Epithelial cell of proximal tubule (primary cell): ENCODE data around the gene STK26. TPM values are rescaled to one million over a fixed set of nuclear protein-coding genes. Genes with fewer than 3 reads are reported as not detected.

Experiments
- DNase-seq: peaks from one replicate; pipeline ENCODE4 v3.0.0-alpha.2; 2011; ENCODE audit warnings: low read depth
- H3K4me3 ChIP-seq: 2 replicates; pipeline ENCODE4 v1.5.1; 2011; ENCODE audit warnings: low read depth, mild to moderate bottlenecking, low read length
- total RNA-seq: library from RNA; depleted of rRNA; stranded (reverse); fragments of >200 nt; gene quantifications from 2 replicates; pipeline ENCODE4 v1.2.3, GENCODE V29; 2015
- TF ChIP-seq, protein P1 (sequence below): conservative IDR thresholded peaks from 2 replicates; pipeline ENCODE4 v1.5.1; 2012; ENCODE audit warnings: low read depth, mild to moderate bottlenecking, low read length

Gene STK26
- total RNA-seq, 1 donor from 2014 or later, result 23.7 TPM

DNA sequence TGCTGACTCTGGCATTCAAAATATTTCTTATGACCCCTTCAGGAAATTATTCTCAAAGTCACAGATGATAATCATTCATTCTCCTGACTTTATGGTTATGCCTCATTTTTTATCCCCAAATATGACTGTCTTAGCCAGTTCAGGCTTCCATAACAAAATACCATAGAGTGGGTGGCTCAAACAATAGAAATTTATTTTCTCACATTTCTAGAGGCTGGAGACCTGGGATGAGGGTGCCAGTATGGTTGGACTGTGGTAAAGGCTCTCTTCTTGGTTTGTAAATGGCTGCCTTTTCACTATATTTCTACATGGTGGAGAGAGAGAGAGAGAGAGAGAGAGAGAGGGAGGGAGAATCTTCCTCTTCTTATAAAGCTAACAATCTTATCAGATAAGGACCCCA lies 84.2 kb downstream of the STK26 start:
- TF ChIP-seq, protein P1, sequence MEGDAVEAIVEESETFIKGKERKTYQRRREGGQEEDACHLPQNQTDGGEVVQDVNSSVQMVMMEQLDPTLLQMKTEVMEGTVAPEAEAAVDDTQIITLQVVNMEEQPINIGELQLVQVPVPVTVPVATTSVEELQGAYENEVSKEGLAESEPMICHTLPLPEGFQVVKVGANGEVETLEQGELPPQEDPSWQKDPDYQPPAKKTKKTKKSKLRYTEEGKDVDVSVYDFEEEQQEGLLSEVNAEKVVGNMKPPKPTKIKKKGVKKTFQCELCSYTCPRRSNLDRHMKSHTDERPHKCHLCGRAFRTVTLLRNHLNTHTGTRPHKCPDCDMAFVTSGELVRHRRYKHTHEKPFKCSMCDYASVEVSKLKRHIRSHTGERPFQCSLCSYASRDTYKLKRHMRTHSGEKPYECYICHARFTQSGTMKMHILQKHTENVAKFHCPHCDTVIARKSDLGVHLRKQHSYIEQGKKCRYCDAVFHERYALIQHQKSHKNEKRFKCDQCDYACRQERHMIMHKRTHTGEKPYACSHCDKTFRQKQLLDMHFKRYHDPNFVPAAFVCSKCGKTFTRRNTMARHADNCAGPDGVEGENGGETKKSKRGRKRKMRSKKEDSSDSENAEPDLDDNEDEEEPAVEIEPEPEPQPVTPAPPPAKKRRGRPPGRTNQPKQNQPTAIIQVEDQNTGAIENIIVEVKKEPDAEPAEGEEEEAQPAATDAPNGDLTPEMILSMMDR, result no peak
- no peak overlapping the region for H3K4me3 ChIP-seq
- DNase-seq, result no peak

DNA sequence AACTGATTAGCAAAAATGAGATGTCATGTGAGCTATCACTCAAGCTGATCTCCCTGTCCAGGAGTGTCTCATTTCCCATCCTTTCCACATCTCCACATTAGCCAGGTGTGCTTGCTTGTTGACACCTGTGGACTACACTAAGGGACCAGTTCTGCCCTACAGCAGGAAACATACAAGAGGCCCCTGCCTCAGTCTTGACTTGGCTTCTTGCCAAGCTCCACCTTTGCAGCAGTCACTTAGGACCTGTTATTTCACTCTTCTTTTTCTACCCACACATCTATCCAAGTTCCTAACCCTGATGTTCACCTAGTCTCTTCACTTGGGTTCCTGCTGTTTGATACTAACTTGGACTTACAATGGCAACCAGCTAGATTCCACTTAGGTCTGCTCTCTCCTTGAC lies 91.5 kb downstream of the STK26 start:
- H3K4me3 ChIP-seq, result no peak overlapping the region
- no peak for DNase-seq
- TF ChIP-seq, protein P1, result no peak

DNA sequence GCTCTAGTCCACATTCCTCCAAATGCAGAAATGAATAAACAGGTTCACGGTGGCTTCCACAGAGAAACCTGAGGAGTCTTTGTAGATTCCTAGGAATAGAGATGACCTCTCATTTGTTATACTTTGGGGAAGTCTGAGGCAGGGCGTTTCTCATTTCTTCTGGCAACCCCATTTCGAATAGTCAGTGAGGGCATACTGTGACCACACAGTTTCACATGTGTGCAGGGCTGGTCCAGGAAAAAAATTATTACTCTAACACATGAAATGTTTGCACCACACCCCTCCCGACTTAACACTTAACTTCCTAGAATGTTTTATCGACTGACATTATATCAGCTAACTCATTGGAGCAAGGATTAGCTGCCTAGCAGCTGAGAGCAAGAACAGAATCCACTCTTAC lies 92.7 kb downstream of the STK26 start:
- DNase-seq, result no peak
- H3K4me3 ChIP-seq, result no peak overlapping the region
- TF ChIP-seq, protein P1, result no peak

DNA sequence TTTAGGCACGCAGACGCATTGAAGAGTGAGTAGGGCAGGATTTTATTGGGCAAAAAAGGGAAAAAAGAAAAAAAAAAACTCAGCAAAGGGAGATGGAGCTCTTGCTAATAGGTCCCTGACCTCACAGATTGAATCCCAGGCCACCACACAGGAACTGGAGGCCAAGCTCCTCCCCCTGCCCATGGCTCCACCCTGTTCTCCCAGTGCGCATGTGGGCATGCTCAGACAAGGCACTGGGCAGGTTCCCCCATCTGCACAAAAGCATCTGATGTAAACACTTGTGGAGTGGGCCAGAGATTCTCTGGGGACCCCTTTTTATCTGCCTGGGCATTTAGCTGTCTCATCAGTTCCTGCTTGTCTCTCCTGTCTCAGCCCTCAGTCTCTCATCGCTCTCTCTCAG lies 95.3 kb downstream of the STK26 start:
- no peak for DNase-seq
- no peak overlapping the region for H3K4me3 ChIP-seq
- TF ChIP-seq, protein P1, result no peak

DNA sequence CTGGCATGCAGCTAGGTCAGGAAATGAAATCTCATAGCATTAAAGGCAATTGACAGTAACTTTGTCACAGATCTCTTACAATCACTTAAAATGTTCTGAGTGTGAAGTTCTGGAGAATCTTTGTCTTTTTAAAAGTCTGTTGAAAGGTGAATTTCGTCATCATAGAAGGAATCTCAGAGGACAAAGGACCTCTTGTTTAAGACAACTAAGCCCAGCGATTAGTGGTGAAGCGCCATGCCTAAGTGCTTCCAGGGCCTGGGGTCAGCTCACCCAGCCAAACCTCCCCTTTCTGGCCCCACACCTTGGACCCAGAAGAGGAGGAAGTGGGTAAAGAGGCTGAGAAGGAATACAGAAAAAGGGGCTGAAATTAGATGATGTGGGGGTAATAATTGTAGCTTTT lies 96.2 kb downstream of the STK26 start:
- no peak for DNase-seq
- TF ChIP-seq, protein P1, result no peak

DNA sequence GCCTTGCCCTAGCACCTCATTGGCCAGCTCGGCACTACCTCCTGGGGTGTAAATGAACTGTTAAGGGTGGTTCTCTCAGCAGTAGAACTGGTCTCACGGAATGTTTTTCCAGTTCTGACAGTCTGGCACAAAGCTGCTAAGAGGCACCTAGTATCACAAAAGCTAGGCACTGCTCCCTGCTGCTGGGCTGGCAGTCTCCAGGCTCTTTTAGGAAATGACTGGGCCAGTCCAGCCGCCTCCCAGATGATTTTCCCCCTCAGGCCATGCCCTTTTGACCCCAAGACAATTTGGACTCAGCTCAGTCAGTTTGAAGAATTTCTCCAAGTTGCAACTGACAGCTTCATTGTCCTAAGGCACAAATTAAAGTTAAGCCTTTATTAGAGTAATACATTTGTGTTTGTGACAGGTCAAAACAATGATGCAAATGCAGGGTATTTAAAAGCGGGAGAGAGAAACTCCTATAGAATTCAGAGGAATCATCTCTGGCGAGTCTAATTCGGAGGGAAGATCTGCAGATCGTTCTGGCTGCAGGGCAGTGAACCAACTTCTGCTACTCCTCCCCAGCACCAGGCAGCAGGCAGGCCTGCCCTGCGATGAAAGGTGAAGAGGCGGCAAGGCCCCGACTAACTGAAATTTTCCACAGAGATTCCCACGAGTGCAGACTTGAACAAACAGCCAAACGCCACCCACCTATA lies 96.9 kb downstream of the STK26 start:
- H3K4me3 ChIP-seq, result no peak overlapping the region
- TF ChIP-seq, protein P1, result no peak
- no peak for DNase-seq

More for the DNA sequence above, 96.2 kb downstream of the STK26 start:
- H3K4me3 ChIP-seq, result no peak overlapping the region

DNA sequence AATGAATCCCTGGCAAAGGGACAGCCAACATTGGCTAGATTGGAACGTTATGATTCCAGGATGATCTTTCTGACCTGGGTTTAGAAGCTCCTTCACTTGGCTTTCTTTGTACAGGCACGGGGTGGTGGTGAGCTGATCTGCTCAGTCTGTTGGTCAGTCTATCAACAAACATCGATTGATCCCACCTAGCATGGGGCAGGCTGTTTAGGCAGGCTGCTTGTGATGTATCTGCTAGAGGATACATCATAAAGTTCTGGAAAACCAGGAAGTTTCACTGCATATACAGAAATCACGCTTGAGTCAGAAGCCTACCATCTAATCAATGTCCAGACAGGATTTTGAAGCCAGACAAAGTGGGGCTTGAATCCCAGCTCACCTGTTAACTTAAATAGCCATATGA lies 97.8 kb downstream of the STK26 start:
- H3K4me3 ChIP-seq, result no peak overlapping the region
- no peak for DNase-seq
- TF ChIP-seq, protein P1, result no peak
